GM21367 (cell line): Measurements from ENCODE around the gene AASDH.
"Not testable (repeated sequence)": the region's sequence is repeated elsewhere in the genome, so short reads cannot be mapped to it uniquely, and the experiment has no call there.

Experiments
- ATAC-seq: cut with Tn5 transposase; IDR thresholded peaks from one replicate; pipeline ENCODE4 v1.9.1; 2021; ENCODE audit not compliant: unreplicated experiment

AASDH gene

GRCh38 chr4:56405016-56405415, 17.7 kb upstream of the AASDH start:
- no peak for ATAC-seq

- ATAC-seq = no peak
Observed at GRCh38 chr4:56400560-56400959, 13.3 kb upstream of the AASDH start.

- ATAC-seq = no peak
Observed at GRCh38 chr4:56391270-56391669, 4.0 kb upstream of the AASDH start.

- ATAC-seq = no peak
Observed at GRCh38 chr4:56389558-56389957, 2.3 kb upstream of the AASDH start.

GRCh38 chr4:56388306-56388705, 1.0 kb upstream of the AASDH start:
- no peak for ATAC-seq

- ATAC-seq = no peak
Observed at GRCh38 chr4:56386091-56386490, 1.2 kb downstream of the AASDH start.

GRCh38 chr4:56375458-56375857, 11.8 kb downstream of the AASDH start:
- no peak for ATAC-seq

GRCh38 chr4:56374956-56375355, 12.3 kb downstream of the AASDH start:
- ATAC-seq = no peak

- ATAC-seq = no peak
Observed at GRCh38 chr4:56372774-56373173, 14.5 kb downstream of the AASDH start.

GRCh38 chr4:56371426-56372220, 15.7 kb downstream of the AASDH start:
- ATAC-seq = no peak

- no peak for ATAC-seq
Observed at GRCh38 chr4:56370377-56370776, 16.9 kb downstream of the AASDH start.

- not testable (repeated sequence) for ATAC-seq
Observed at GRCh38 chr4:56362981-56363380, 24.3 kb downstream of the AASDH start.

GRCh38 chr4:56360071-56360470, 27.2 kb downstream of the AASDH start:
- no peak for ATAC-seq

- ATAC-seq = no peak
Observed at GRCh38 chr4:56356650-56357049, 30.6 kb downstream of the AASDH start.

- no peak for ATAC-seq
Observed at GRCh38 chr4:56348576-56348975, 38.7 kb downstream of the AASDH start.

GRCh38 chr4:56345458-56345857, 41.8 kb downstream of the AASDH start:
- no peak for ATAC-seq

- ATAC-seq = no peak
Observed at GRCh38 chr4:56342746-56343145, 44.5 kb downstream of the AASDH start.

- no peak for ATAC-seq
Observed at GRCh38 chr4:56330691-56331090, 56.6 kb downstream of the AASDH start.

- ATAC-seq = no peak
Observed at GRCh38 chr4:56326363-56326762, 60.9 kb downstream of the AASDH start.

GRCh38 chr4:56324011-56324610, 63.2 kb downstream of the AASDH start:
- ATAC-seq = no peak

GRCh38 chr4:56323327-56323726, 64.0 kb downstream of the AASDH start:
- ATAC-seq = no peak

GRCh38 chr4:56321251-56321650, 66.0 kb downstream of the AASDH start:
- ATAC-seq = no peak

GRCh38 chr4:56320293-56320692, 67.0 kb downstream of the AASDH start:
- ATAC-seq = no peak
